Tibial artery (tissue), 4 donors: ENCODE measurements around the gene STX16.

Source experiments
- DNase-seq, 2 donors: peaks; one replicate each; pipeline ENCODE4 v3.0.0-alpha.2; 2019
- H3K27ac ChIP-seq, 2 donors: fragments of 200-600 bp; sonication (generic) in 1 of 2; 1 replicate in 1 of 2; 2 replicates in 1 of 2; pipeline ENCODE4 v1.5.1; 2018 to 2019; ENCODE audit warnings: mild to moderate bottlenecking in 1 of 2
- H3K27me3 ChIP-seq, 2 donors: fragments of 200-600 bp; sonication (generic) in 1 of 2; one replicate each; pipeline versions ENCODE4 v1.5.1 to v1.6.0; 2016 to 2019
- H3K36me3 ChIP-seq, 3 donors: fragments of 200-600 bp; sonication (generic) in 2 of 3; one replicate each; pipeline ENCODE4 v1.5.1; 2016 to 2019; ENCODE audit warnings: mild to moderate bottlenecking in 2 of 3
- H3K4me1 ChIP-seq, 4 donors: fragments of 200-600 bp; sonication (generic) in 2 of 4; 1 replicate in 3 of 4; 2 replicates in 1 of 4; pipeline ENCODE4 v1.5.1; 2016 to 2019
- H3K4me3 ChIP-seq, 2 donors: fragments of 200-600 bp; sonication (generic) in 1 of 2; 1 replicate in 1 of 2; 2 replicates in 1 of 2; pipeline ENCODE4 v1.5.1; 2018 to 2019; ENCODE audit warnings: mild to moderate bottlenecking in 2 of 2
- H3K9me3 ChIP-seq, 3 donors: fragments of 200-600 bp; sonication (generic) in 1 of 3; one replicate each; pipeline ENCODE4 v1.5.1; 2016 to 2019
- CTCF ChIP-seq, 2 experiments: fragments of 200-600 bp in 1 of 2; fragments of 450-650 bp in 1 of 2; IDR thresholded peaks; one replicate each; pipeline ENCODE4 v1.5.1; 2017 to 2019; ENCODE audit warnings: antibody characterized with exemption in 2 of 2, mild to moderate bottlenecking in 1 of 2, moderate library complexity in 1 of 2
- intact Hi-C: fragments of 100-400 bp; cut with DNase I; formaldehyde crosslinking; loops from one replicate; pipeline ENCODE4 v1.15.0; 2023; ENCODE audit warnings: low total_unique reads

The STX16 gene

GRCh38 chr20:58714923-58715351, 63.9 kb downstream of the STX16 start:
- peaks cover 0 to 1% of the 10 kb centered on the region in 2 donors for H3K27me3 ChIP-seq
- peaks cover 0 to 44% (median 17%) of the 10 kb centered on the region in 3 donors for H3K36me3 ChIP-seq
- no peak overlapping the region for H3K27ac ChIP-seq
- H3K4me3 ChIP-seq = no peak overlapping the region
- intact Hi-C loops = no loop called here
- TF ChIP-seq CTCF (IDR thresholded peaks at IDR 0.05) = no peak
- peak in 1 of 2 donors; percentile 52 for DNase-seq
- H3K4me1 ChIP-seq = peaks cover 0 to 3% (median 0%) of the 10 kb centered on the region in 4 donors
- no peaks in the 10 kb centered on the region for H3K9me3 ChIP-seq

GRCh38 chr20:58715391-58715800, 64.3 kb downstream of the STX16 start:
- no peak for TF ChIP-seq CTCF (IDR thresholded peaks at IDR 0.05)

GRCh38 chr20:58715801-58716475, 64.9 kb downstream of the STX16 start:
- TF ChIP-seq CTCF (IDR thresholded peaks at IDR 0.05) = no peak
- intact Hi-C loops = no loop called here
- Histone ChIP-seq H3K27me3 (peaks cover 0 to 5% of the 10 kb centered on the region in 2 donors), H3K27ac (no peak overlapping the region), H3K4me1 (peaks cover 0 to 4% (median 0%) of the 10 kb centered on the region in 4 donors), H3K4me3 (no peak overlapping the region), H3K36me3 (peaks cover 0 to 37% (median 17%) of the 10 kb centered on the region in 3 donors), H3K9me3 (no peaks in the 10 kb centered on the region)
- DNase-seq = peak in 1 of 2 donors; percentile 60

More at GRCh38 chr20:58715391-58715800, 64.3 kb downstream of the STX16 start:
- Histone ChIP-seq H3K9me3 (no peaks in the 10 kb centered on the region), H3K27me3 (peaks cover 0 to 5% of the 10 kb centered on the region in 2 donors), H3K27ac (no peak overlapping the region), H3K4me3 (no peak overlapping the region), H3K36me3 (peaks cover 0 to 41% (median 17%) of the 10 kb centered on the region in 3 donors), H3K4me1 (peaks cover 0 to 4% (median 0%) of the 10 kb centered on the region in 4 donors)
- intact Hi-C loops = no loop called here
- no peak for DNase-seq

- Histone ChIP-seq H3K27me3 (peaks cover 0 to 9% of the 10 kb centered on the region in 2 donors), H3K4me1 (peaks cover 0 to 4% (median 0%) of the 10 kb centered on the region in 4 donors), H3K4me3 (no peak overlapping the region), H3K36me3 (peaks cover 0 to 37% (median 17%) of the 10 kb centered on the region in 3 donors), H3K9me3 (no peaks in the 10 kb centered on the region), H3K27ac (no peak overlapping the region)
- intact Hi-C loops = no loop called here
- peak in 1 of 2 donors; percentile 63 for DNase-seq
- no peak for TF ChIP-seq CTCF (IDR thresholded peaks at IDR 0.05)
Measured at GRCh38 chr20:58716476-58717277, 65.6 kb downstream of the STX16 start.

GRCh38 chr20:58717278-58718091, 66.4 kb downstream of the STX16 start:
- intact Hi-C loops = no loop called here
- peaks cover 0 to 4% (median 0%) of the 10 kb centered on the region in 4 donors for H3K4me1 ChIP-seq
- peaks cover 0 to 36% (median 17%) of the 10 kb centered on the region in 3 donors for H3K36me3 ChIP-seq
- H3K4me3 ChIP-seq = no peak overlapping the region
- H3K27me3 ChIP-seq = peaks cover 0 to 13% of the 10 kb centered on the region in 2 donors
- no peaks in the 10 kb centered on the region for H3K9me3 ChIP-seq
- DNase-seq = peak in 1 of 2 donors; percentile 44
- TF ChIP-seq CTCF (IDR thresholded peaks at IDR 0.05) = no peak
- no peak overlapping the region for H3K27ac ChIP-seq
